A673 (cell line): ENCODE data around the gene SCN1B. TPM values are rescaled to one million over a fixed set of nuclear protein-coding genes. Genes with fewer than 3 reads are reported as not detected.
"Not testable (repeated sequence)": the region's sequence is repeated elsewhere in the genome, so short reads cannot be mapped to it uniquely, and the experiment has no call there.

Source experiments
- BruUV-seq: library from RNA; stranded (reverse); fragments of 400-500 nt; replicated peaks from 2 replicates; lab custom pipeline; 2021; lab: Mats Ljungman, UMichigan
- CTCF ChIA-PET: fragments of 300-600 bp; sonication (Branson Sonifier 250); formaldehyde crosslinking; loops from one replicate; lab custom pipeline; 2022; ENCODE audit warnings: antibody characterized with exemption; lab: Charles Lee
- POLR2A ChIA-PET: fragments of 300-600 bp; sonication (Branson Sonifier 250); formaldehyde crosslinking; loops from one replicate; lab custom pipeline; 2022; ENCODE audit warnings: antibody characterized with exemption; ENCODE audit not compliant: low non-redundant PET; lab: Charles Lee
- DNase-seq: peaks from one replicate; pipeline ENCODE4 v3.0.0-alpha.2; 2015; ENCODE audit warnings: low spot score
- H3K27ac ChIP-seq: fragments of 200-600 bp; sonication (generic); 2 replicates; pipeline ENCODE4 v1.5.1; 2016; ENCODE audit warnings: mixed run types, low read depth, mild to moderate bottlenecking, mixed read lengths, antibody characterized with exemption, low read length; ENCODE audit not compliant: poor library complexity, severe bottlenecking
- H3K27me3 ChIP-seq: fragments of 200-600 bp; sonication (generic); replicated peaks from 2 replicates; pipeline ENCODE4 v1.6.1; 2017; ENCODE audit warnings: mixed run types, low read depth, mild to moderate bottlenecking, mixed read lengths, antibody characterized with exemption, low read length; ENCODE audit not compliant: insufficient read depth, poor library complexity
- H3K36me3 ChIP-seq: fragments of 200-600 bp; sonication (generic); 2 replicates; pipeline ENCODE4 v1.6.1; 2016; ENCODE audit warnings: mixed run types, mild to moderate bottlenecking, mixed read lengths, antibody characterized with exemption, low read length; ENCODE audit not compliant: insufficient read depth, poor library complexity, severe bottlenecking
- H3K4me1 ChIP-seq: fragments of 200-600 bp; sonication (generic); 2 replicates; pipeline ENCODE4 v1.6.1; 2017; ENCODE audit warnings: mixed run types, mild to moderate bottlenecking, mixed read lengths, antibody characterized with exemption, low read length; ENCODE audit not compliant: insufficient read depth, poor library complexity, severe bottlenecking
- H3K4me3 ChIP-seq: fragments of 200-600 bp; sonication (generic); 2 replicates; pipeline ENCODE4 v1.5.1; 2016; ENCODE audit warnings: low read depth, mixed run types, mild to moderate bottlenecking, mixed read lengths, low read length; ENCODE audit not compliant: poor library complexity, severe bottlenecking
- H3K9me3 ChIP-seq: fragments of 200-600 bp; sonication (generic); 2 replicates; pipeline ENCODE4 v1.6.1; 2016; ENCODE audit warnings: mixed run types, low read depth, mild to moderate bottlenecking, mixed read lengths, antibody characterized with exemption, low read length; ENCODE audit not compliant: poor library complexity, severe bottlenecking
- CTCF ChIP-seq: fragments of 300-800, 200-600 bp; sonication (generic); conservative IDR thresholded peaks from 2 replicates; pipeline ENCODE4 v1.5.1; 2017; ENCODE audit warnings: low read depth, mild to moderate bottlenecking, antibody characterized with exemption, low read length, moderate library complexity, mixed read lengths
- EZH2 ChIP-seq: fragments of 200-600 bp; sonication (generic); IDR thresholded peaks from 2 replicates; pipeline ENCODE4 v1.6.1; 2017; ENCODE audit warnings: borderline replicate concordance, low read depth, mild to moderate bottlenecking, mixed read lengths, antibody characterized with exemption, low read length; ENCODE audit not compliant: poor library complexity, severe bottlenecking
- intact Hi-C: fragments of 100-400 bp; cut with micrococcal nuclease; formaldehyde crosslinking; loops from one replicate; pipeline ENCODE4 v1.10.0; 2022; ENCODE audit not compliant: unreplicated experiment
- total RNA-seq: library from RNA; stranded (reverse); gene quantifications from 2 replicates; pipeline ENCODE4 v1.2.3, GENCODE V29; 2021

SCN1B gene
- total RNA-seq, 1 experiment from 2014 or later, result 2.3 TPM

- BruUV-seq, result no TSS peak
- intact Hi-C loops, result no loop called here
- Histone ChIP-seq H3K4me1 (peaks cover 7% of the 10 kb centered on the region), H3K27ac (no peak overlapping the region), H3K27me3 (no peaks in the 10 kb centered on the region), H3K4me3 (no peak overlapping the region), H3K36me3 (peaks cover 52% of the 10 kb centered on the region), H3K9me3 (no peaks in the 10 kb centered on the region)
- TF ChIP-seq EZH2 (no peak), CTCF (no peak)
- POLR2A ChIA-PET, result no interaction called here
- CTCF ChIA-PET, result no interaction called here
- no peak for DNase-seq
Observed at GRCh38 chr19:35006342-35006998, 23.8 kb upstream of the SCN1B start.

GRCh38 chr19:35006999-35007365 is 23.3 kb upstream of the SCN1B start:
- peaks cover 6% of the 10 kb centered on the region for H3K4me1 ChIP-seq
- H3K4me3 ChIP-seq, result no peak overlapping the region
- H3K36me3 ChIP-seq, result peaks cover 55% of the 10 kb centered on the region
- TF ChIP-seq CTCF, result no peak
- TF ChIP-seq EZH2, result no peak
- DNase-seq, result no peak
- no peaks in the 10 kb centered on the region for H3K9me3 ChIP-seq
- H3K27me3 ChIP-seq, result no peaks in the 10 kb centered on the region
- POLR2A ChIA-PET, result no interaction called here
- no peak overlapping the region for H3K27ac ChIP-seq
- intact Hi-C loops, result no loop called here
- CTCF ChIA-PET, result no interaction called here
- no TSS peak for BruUV-seq

- intact Hi-C loops, H3K27me3 ChIP-seq, DNase-seq, POLR2A ChIA-PET, H3K4me1 ChIP-seq, BruUV-seq, H3K4me3 ChIP-seq, H3K27ac ChIP-seq, H3K9me3 ChIP-seq, CTCF ChIA-PET: not testable (repeated sequence)
- peaks cover 55% of the 10 kb centered on the region for H3K36me3 ChIP-seq
Observed at GRCh38 chr19:35007427-35007826, 22.8 kb upstream of the SCN1B start.

GRCh38 chr19:35008891-35009341 is 21.4 kb upstream of the SCN1B start:
- no peak overlapping the region for H3K4me3 ChIP-seq
- H3K4me1 ChIP-seq, result no peaks in the 10 kb centered on the region
- H3K27ac ChIP-seq, result no peak overlapping the region
- BruUV-seq, result no TSS peak
- intact Hi-C loops, result no loop called here
- POLR2A ChIA-PET, result no interaction called here
- H3K9me3 ChIP-seq, result no peaks in the 10 kb centered on the region
- peaks cover 56% of the 10 kb centered on the region for H3K36me3 ChIP-seq
- TF ChIP-seq EZH2 (no peak), CTCF (no peak)
- no peak for DNase-seq
- H3K27me3 ChIP-seq, result no peaks in the 10 kb centered on the region
- CTCF ChIA-PET, result no interaction called here
